HG03135 (cell line): ENCODE results near the gene TPP1.
A peak's percentile ranks its signal among the peaks of the same experiment; 100 is the strongest.

ENCODE experiments used
- ATAC-seq: cut with Tn5 transposase; IDR thresholded peaks from one replicate; pipeline ENCODE4 v1.9.1; 2021; ENCODE audit warnings: mild to moderate bottlenecking, moderate library complexity; ENCODE audit not compliant: unreplicated experiment

TPP1 gene

DNA sequence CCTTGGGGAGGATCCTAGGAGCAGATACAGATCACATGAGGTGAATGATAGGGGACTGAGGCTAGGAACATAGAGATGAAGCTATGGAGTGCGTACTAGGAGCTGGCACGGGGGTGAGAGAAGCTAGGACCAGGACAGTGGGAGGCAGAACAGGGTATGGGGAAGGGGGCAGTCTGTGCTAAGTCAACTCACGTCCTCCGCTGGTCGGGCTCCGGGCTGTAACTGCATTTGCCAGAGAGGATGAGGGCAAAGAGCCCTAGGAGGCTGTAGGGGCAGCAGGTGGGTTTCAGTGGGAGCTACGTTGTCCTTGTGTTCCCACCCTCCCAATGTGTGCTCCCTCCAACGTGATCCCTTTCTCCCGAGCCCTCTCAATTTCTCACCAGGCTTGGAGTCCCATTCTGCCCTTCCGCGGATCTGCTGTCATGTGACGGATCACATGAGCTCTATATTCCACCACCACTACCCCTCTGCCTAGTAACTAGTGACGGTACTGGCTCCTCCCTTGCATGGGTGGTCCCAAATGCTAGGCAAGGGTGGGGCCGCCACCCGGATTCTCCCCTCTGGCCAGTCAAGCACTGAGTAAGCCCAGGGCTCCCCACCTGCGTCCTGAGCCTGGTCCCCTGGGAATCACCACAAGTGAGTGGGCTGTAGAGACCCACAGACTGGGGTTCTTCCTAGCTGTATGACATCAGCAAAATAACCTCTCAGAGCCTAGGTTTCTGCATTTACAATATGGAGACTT lies at the start of gene TPP1:
TSS of gene TPP1 (minus strand) at position 419 of the 742 bp plus-strand sequence. CDS start at position 397, 22 bp downstream.
- ATAC-seq: peak; percentile 96

DNA sequence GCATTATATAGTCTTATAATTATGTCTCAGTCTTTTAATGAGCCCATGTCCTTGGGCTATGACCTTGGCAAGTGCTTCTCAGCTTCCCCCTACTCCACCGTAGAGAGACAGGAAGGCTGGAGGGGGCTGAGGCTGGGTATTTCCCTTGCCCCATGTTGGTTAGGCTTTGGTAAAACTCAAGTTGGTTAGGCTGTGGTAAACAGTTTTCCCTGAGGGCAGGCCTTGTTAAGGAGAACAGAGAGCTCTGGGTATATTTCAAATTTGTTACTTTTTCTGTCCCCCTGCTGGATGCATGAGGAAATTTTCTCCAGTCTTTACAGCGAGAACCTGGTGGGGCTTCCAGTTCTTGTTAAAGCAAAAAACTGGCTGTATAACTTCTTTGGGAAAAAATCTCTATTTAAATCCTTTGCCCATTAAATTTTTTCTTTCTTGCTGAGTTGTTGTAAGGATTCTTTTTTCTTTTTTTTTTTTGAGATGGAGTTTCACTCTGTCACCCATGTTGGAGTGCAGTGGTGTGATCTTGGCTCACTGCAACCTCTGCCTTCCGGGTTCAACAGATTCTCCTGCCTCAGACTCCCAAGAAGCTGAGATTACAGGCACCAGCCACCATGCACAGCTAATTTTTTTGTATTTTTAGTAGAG lies 48.6 kb upstream of the TPP1 start:
- no peak for ATAC-seq

DNA sequence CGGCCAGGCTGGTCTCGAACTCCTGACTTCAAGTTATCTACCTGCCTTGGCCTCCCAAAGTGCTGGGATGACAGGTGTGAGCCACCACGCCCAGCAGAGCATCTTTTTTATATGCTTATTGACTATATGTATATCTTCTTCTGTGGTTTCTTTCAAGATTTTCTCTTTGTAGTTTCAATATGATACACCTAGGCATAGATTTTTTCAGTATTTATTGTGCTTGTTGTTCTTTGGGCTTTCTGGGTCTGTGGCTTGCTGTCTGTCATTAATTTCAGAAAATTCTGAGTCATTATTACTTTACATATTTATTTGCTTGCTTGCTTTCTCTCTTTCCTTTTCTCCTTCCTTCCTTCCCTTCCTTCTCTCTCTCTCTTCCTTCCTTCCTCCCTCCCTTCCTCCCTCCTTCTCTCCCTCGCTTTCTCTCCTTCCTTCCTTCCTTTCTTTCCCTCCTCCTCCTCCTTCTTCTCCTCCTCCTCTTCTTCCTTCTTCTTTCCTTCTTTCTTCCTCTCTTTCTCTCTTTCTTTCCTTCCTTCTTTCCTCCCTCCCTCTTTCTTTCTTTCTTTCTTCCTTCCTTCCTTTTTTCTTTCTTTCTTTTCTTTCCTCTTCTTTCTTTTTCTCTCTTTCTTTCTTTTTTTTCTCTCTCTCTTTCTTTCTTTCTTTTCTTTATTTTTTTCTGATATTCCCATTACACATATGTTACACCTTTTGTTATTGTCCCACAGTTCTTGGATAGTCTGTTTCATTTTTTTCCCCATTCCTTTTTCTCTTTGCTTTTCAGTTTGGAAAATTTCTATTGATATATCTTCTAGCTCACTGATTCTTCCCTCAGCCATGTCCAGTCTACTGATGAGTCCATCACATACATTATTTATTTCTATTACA lies 47.3 kb upstream of the TPP1 start:
- no peak for ATAC-seq

DNA sequence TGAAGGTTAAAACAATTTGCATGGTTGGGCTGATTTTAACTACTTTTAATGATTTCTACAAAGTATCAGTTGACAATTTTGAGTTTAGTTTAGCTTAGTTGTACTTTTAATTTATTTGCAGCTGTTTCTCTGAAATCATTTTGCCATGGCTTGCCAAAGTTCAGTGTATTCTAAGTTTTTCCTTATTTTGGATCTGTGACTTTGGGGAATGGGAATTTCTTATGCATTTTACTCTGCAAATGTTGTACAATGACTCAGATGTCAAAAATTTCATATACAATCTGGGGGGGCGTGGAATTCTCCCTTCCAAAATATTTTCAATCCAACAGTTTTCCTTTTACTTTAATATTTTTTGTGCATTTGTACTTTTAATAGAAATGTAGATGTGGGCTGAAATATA lies 45.3 kb upstream of the TPP1 start:
- ATAC-seq: no peak

DNA sequence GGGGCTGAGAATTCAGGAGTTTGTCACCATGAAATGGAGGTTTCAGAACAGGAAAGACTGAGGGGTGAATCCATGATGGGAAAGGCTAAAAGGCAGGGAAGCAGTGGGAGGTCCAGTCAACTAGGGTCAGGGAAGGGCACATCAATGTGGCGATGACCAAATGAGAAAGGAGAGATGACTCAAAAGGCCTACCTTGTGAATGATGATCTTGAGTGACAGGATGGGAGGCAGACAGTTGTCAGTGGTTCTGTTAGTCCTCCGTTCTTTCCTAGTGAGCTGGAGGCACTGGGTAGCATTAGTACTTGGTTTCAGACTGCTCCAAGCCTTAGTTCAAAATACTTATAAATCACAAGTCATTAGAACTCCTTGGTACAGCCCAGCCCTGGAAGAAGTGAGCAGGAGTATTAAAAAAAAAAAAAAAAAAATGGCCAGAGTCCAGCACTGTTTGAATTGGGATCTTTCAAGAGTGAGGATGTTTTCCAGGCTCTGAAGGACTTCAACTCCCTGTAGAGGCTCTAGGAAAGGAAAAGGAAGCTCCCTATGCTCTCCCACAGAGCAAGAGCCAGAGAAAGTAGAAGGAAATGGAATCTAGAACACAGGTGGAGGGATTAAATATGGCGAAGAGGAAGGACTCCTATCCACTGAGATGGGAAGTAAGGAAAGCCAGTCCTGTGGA lies 44.7 kb upstream of the TPP1 start:
- no peak for ATAC-seq

DNA sequence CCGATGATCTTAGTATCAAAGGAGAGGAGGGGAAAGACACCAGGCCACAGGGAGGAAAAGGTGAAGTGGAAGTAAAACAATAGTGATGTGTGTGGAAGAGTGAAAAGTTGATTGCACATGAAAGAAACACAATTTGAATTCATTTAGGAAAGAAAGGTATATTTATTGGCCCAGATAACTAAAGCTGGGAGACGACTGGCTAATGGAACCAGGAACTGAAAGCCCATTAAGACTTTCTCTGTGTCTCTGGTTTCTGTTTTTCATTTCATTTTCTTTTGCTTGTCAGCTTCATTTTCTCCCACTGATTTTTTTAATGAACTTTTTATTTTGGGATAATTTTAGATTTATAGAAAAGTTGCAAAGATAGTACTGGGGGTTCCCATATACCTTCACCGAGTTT lies 41.5 kb upstream of the TPP1 start:
- ATAC-seq: no peak

DNA sequence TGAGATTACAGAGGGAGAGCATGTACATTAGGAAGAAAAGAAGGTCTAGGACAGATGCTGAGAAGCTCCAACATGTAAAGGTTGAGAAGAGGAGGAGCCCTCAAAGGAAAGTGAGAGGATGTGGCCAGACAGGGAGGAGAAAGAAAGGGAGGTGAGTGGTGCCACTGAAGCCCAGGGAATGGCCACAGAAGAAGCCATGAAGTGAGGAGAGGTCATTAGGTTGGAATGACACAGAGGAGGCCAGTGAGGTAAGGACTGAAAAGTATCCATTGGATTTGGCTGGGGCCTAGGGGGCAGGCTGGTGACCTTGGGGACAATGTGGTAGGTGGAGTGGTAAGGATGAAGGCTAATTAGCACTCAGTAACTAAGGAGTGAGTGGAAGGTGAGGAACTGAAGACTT lies 39.4 kb upstream of the TPP1 start:
- no peak for ATAC-seq

DNA sequence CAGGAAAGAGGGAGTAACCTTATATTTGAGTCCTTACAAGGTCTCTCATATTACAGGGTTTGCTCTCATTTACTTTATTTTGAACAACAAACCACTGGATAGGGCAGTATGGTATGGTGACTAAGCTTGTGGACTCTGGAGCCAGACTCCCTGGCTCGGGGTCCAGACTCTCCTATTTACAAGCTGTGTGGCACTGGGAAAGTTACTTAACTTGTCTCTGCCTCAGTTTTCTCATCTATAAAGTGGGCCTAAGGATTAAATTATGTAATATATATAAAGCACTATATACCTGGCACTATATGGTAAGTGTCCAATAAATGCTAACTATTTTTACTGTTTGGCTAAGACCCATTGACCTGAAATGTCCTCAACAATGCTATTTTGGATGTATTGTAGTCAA lies 38.1 kb upstream of the TPP1 start:
- ATAC-seq: no peak

DNA sequence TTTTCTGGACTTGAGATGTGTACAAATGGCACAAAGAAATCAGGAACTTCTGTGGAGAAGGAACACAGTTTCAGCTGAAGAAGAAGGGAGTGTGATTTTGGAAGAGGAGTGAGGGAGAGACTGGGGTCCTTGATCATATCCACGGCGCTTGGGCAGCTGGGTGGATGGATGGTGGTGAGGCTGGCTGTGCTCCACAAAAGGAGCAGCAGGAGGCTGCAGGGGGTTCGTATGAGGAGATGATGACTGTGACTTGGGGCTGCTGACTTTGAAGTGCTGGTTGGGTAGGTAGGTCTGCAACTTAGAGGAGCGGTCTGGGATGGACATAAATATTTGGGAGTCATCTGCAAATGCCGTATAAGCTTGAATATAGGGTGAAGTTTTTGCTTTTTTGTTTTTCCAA lies 37.7 kb upstream of the TPP1 start:
- no peak for ATAC-seq

DNA sequence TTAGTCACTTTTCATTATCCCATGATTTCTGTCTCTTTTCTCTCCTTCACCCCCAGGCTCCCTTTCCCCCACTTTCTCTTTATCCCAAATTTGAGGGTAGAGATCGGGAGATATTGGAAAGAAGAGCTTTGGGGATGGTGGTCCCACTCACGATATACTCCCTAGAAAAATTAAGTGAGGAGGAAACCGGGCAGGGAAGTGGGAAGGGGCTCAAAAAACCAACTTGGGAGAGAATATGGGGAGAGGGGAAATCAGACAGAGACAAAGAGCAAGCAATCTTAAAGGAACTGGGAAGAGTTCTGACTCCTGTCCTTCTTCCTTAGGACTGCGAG lies 37.3 kb upstream of the TPP1 start:
- ATAC-seq: no peak

DNA sequence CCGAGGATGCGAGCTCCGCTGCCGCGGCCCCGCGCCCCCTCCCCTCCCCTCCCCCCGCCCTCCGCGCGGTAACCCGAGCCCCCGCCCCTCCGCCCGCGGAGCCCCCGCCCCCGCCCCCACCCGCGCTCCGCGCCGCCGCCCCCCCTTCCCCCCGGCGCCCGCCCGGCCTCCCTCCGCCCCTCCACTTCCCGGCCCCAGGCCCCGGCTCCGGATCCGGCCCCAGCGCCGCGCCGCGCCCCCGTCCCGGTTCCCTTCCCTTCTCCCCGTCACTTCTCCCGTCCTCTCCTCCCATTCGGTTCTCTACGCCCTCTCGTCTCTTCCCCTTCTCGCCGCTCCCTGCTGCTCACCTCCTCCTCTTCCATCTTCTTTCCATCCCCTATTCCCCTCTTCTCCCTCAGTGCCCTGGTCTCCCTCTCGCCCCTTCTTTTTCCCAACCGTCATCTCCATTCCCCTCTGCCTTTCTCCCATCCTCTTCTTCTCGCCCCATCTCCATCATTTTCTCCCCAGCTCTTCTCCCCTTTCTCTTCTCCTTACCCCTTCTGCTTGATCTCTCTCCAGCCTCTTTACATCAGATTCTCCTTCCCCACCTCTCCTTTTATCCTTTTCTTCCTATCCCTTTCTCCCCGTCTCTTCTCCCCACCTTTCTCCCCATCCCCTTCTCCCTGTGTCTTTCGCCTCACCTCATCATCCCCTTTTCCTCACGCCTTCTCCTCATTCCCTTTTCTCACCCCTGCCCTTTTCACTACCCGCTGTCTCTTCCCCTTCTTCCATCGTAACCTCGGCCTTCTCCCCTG lies 36.8 kb upstream of the TPP1 start, which contains the start of gene DCHS1:
TSS of gene DCHS1 (minus strand) at position 20 of the 794 bp plus-strand sequence. CDS start 14,196 bp downstream, outside the sequence.
- ATAC-seq: no peak

DNA sequence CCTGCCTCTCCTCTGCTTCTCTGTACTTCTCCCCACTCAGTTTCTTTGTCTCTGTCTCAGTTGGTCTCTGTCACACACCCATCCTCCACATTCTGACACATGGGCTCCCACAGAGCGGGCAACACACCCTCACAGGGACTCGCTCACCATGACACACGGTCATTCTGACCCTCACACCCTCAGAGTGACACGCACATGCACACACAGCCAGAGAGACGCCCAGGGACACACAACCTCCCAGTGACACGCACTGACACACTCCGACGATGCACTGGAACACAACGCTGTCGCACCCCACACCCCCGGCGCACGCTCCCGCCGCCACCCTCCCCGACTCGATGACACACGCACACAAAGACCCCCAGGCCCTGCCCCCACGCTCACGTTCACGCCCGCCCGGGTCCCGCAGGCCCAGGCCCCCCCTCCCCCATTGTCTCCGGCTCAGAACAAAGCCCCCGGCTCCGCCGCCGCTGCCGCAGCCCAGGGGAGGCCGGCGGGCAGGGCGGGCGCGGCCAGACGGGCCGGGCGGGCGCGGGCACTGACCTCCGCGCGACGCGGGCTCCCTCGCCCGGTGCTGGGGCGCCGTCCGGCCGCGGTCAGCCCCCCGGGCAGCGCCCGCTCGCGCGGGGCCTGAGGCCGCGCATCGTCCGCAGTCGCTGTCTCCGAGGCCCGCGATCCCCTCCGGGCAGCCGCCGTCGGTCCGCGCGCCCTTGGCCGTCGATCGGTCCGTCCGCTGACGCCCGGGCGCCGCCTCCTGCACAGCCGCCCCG lies 36.0 kb upstream of the TPP1 start:
- ATAC-seq: no peak

DNA sequence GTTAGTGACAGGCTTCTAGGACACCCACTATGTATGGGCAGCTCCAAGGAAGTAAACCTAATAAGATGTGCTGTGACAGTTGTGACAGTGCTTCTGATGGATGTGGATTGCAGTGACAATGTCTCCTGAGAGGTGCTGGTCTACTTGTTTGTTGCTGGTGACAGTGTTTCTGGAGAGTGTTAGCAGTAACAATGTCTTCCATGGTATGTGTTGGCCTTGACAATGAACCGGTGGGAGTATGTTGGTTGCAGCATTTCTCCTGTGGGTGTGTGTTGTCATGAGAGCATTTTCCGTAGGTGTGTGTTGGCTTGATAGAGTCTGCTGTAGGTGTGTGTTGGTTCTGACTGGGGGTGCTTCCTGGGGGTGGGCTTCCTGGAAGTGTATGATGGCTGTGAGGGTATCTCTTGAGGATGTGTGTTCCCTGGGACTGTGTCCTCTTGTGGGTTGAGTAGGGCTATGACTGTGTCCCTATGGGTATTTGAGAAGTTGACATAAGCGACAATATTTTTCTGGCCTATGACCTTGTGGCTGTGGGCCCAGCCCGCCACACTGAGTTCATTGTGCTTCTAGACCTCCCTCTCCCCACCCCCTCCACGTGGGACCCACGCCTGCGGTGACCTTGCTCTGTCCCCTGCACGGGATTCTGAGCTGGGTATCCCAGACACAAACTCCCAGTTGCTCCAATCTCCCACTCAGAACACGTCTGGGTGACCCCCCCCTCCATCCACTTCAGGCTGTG lies 35.2 kb upstream of the TPP1 start:
- no peak for ATAC-seq

DNA sequence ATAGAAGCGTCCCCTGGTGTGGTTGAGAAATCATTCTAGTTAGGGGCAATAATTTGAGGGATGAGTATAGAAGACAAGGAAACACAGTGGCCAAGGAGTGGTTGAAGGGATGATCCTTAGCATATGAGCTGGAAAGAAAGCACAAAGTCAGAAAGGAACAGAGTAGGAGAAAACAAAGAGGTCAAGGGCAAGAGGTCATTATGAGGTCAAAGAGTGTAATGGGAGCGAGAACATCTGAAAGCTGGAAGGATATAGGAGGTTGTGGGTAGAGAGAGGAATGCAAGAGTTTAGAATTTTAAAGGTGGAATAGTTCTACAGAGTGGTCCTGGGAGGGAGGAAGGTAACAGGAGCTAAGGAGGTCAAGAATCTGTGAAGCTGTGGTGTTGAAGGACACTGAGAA lies 34.4 kb upstream of the TPP1 start:
- ATAC-seq: no peak

DNA sequence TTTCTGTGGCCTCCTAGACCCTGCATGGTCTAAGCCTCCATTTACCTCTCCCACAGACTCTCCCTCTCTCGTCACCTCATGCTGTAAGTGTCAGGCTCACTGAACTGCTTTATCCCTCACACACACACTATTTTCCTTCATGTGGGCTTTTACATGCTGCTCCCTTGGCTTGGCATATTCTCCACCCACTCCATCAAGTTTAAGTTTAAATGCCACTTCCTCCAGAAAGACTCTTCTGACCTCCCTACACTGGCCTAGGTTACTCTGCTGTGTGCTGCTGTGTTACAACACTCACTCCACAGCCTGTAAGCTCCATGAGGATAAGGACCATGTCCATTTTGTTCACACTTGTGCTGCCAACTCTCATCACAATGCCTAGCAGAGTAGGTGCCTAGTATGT lies 33.9 kb upstream of the TPP1 start:
- no peak for ATAC-seq

DNA sequence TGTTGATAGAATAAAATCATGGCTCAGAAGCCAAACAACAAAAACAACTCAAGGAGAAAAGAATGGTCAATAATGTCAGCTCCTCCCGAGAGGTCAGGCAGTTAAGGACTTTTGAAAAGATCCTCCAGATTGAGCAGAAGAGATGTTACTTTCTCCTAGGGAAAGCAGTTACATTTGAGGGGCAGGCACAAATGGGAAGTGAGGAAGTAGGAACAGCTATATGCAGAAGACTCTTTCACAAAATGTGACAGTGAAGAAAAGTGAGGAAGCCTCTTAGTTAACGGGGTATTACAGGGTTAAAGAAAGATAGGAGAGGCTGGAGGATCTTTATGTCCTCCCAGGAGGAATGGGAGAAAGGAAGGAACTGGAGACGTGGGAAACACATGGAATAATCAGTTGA lies 33.0 kb upstream of the TPP1 start:
- ATAC-seq: no peak

DNA sequence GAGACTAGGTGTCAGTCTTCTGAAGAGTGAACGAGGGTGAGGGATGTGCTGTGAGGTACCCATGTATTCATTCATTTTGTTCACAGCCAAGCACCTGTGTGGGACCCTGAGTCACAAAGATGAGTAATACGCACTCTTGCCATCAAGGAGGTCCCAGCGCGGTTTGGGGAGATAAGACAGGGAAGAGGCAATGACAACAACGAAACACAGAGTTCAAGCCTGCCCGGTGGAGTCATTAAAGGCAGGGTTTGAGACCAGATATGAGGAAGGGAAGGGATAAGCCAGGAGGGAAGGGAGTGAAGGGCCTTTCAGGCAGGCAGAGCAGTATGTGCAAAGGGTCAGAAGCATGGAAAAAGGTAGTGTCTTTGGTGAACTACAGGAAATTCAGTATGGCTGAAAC lies 31.8 kb upstream of the TPP1 start:
- no peak for ATAC-seq

DNA sequence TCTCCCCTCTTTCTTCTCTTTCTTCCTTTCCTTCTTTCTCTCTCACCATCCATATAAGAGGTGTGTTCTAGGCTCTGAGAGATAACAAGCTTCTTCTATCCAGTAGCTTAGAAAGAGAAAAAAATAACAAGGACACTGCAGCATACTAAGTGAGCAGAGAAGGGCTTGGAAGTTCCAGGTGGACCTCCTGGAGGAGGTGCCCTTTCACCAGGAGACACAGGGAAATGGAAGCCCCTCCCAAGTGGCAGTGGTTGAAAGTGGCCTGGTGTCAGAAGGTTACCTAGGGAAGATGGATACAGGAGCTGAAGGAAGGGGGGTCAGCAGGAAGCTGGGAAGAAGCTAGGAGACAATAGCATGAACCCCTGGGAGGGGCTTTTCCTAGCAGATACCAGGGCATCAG lies 30.9 kb upstream of the TPP1 start:
- no peak for ATAC-seq

DNA sequence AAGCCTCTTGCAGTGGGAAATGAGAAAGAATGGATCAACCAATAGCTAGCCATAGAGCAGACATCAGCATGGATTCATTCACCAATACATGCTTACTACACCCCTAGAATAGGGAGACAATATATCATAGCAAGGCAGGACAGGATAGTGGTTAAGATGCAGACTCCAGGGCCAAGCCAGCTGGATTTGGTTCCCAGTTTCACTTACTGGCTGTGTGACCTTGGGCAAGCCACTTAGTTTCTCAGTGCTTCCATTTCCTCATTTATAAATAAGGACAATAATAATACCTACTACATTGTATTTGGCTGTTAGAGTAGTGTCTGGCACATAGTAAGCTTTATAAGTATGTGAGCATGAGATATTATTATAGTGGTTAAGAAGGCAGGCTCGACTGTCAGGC lies 29.3 kb upstream of the TPP1 start:
- no peak for ATAC-seq
